Fibroblast of lung (primary cell): ENCODE results near the gene PRR36.

Experiments used
- EZH2 ChIP-seq: IDR thresholded peaks from 2 replicates; pipeline ENCODE4 v1.5.1; 2012; ENCODE audit warnings: low read length, control low read depth, mild to moderate bottlenecking; ENCODE audit errors: missing control alignments
- TF ChIP-seq, protein P1 (sequence below), 2 donors: IDR thresholded peaks in 1 of 2; conservative IDR thresholded peaks in 1 of 2; 1 replicate in 1 of 2; 2 replicates in 1 of 2; pipeline ENCODE4 v1.5.1; 2011 to 2012; ENCODE audit warnings: low read length in 2 of 2, control low read depth in 1 of 2, inconsistent platforms in 1 of 2, low read depth in 1 of 2, mild to moderate bottlenecking in 1 of 2

DNA sequence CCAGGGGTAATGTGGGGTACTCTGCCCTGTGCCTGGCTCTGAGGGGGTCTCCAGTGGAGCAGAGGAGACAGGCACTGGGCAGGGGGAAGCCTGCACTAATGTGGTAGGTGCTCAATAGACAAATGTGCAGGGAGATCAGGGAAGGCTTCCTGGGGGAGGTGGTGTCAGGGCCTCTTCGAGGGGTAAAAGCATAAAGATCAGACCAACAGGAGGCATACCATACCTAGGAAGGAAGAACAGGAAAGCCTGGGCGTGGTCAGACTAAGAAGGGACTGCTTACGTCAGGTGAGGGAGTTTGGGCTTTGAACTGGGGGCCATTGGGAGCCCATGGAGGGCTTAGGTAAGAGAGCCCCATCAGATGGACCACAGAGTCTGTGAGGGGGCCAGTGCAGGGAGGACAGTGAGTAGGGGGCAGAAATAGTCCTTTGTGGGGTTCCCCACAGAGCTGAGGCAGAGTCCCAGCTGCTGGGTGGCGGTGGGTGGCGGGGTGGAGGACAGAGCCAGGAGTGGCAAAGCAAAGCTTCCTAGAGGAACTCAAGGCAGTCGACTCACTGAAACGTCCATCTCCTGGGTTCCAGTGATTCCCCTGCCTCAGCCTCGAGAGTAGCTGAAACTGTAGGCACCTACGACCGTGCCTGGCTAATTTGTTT lies 8.8 kb downstream of the PRR36 start:
- TF ChIP-seq, protein P1, sequence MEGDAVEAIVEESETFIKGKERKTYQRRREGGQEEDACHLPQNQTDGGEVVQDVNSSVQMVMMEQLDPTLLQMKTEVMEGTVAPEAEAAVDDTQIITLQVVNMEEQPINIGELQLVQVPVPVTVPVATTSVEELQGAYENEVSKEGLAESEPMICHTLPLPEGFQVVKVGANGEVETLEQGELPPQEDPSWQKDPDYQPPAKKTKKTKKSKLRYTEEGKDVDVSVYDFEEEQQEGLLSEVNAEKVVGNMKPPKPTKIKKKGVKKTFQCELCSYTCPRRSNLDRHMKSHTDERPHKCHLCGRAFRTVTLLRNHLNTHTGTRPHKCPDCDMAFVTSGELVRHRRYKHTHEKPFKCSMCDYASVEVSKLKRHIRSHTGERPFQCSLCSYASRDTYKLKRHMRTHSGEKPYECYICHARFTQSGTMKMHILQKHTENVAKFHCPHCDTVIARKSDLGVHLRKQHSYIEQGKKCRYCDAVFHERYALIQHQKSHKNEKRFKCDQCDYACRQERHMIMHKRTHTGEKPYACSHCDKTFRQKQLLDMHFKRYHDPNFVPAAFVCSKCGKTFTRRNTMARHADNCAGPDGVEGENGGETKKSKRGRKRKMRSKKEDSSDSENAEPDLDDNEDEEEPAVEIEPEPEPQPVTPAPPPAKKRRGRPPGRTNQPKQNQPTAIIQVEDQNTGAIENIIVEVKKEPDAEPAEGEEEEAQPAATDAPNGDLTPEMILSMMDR (conservative IDR thresholded peaks at IDR 0.05 in 1 of 2, IDR thresholded peaks at IDR 0.05 in 1 of 2; ENCODE audit: low read depth in 1 of 2, low read length in 2 of 2), result no peak
- no peak for TF ChIP-seq EZH2
